K562 (cell line): ENCODE data around the gene BZW2. TPM values are rescaled to one million over a fixed set of nuclear protein-coding genes. Genes with fewer than 3 reads are reported as not detected.

Experiments
- ATF3 ChIP-seq, 2 experiments: fragments of 450-650 bp in 1 of 2; sonication (generic) in 1 of 2; formaldehyde crosslinking in 1 of 2; IDR thresholded peaks in 1 of 2; conservative IDR thresholded peaks in 1 of 2; 2 replicates each; pipeline versions ENCODE4 v1.6.1 to v1.8.1; 2016 to 2023; ENCODE audit warnings: mild to moderate bottlenecking in 2 of 2, moderate library complexity in 2 of 2, inconsistent platforms in 1 of 2, missing genetic modification reagents in 1 of 2
- CHD4 ChIP-seq: fragments of 200-600 bp; sonication (generic); IDR thresholded peaks from 3 replicates; pipeline ENCODE4 v1.6.1; 2012; ENCODE audit warnings: low read depth, mild to moderate bottlenecking, mixed read lengths, low read length, inconsistent platforms; ENCODE audit not compliant: insufficient read depth, insufficient replicate concordance, poor library complexity, severe bottlenecking
- DPF2 ChIP-seq: fragments of 450-650 bp; IDR thresholded peaks from 2 replicates; pipeline ENCODE4 v1.6.1; 2016
- FOS ChIP-seq: IDR thresholded peaks from 3 replicates; pipeline ENCODE4 v1.6.1; 2011; ENCODE audit not compliant: insufficient read length; ENCODE audit errors: extremely low read depth
- GATAD2B ChIP-seq: fragments of 450-650 bp; IDR thresholded peaks from 2 replicates; pipeline ENCODE4 v1.6.1; 2017; ENCODE audit warnings: mild to moderate bottlenecking, borderline replicate concordance
- GTF2F1 ChIP-seq: IDR thresholded peaks from 2 replicates; pipeline ENCODE4 v1.6.1; 2011; ENCODE audit warnings: low read depth, low read length, improper control_type of control experiment
- HDAC2 ChIP-seq: fragments of 450-650 bp; IDR thresholded peaks from 2 replicates; pipeline ENCODE4 v1.6.1; 2016; ENCODE audit warnings: mild to moderate bottlenecking
- HNRNPH1 ChIP-seq: fragments of 200-400 bp; formaldehyde crosslinking; optimal IDR thresholded peaks from 2 replicates; pipeline ENCODE3; 2017; ENCODE audit warnings: low read depth, mild to moderate bottlenecking, low read length, moderate library complexity
- HNRNPL ChIP-seq: fragments of 200-400 bp; formaldehyde crosslinking; IDR thresholded peaks from 2 replicates; pipeline ENCODE4 v1.6.1; 2017; ENCODE audit warnings: low read depth, mild to moderate bottlenecking, low read length
- JUN ChIP-seq, 2 experiments: sonication (generic) in 1 of 2; formaldehyde crosslinking in 1 of 2; IDR thresholded peaks; 2 replicates each; pipeline versions ENCODE4 v1.6.1 to v1.8.0; 2012 to 2022; ENCODE audit warnings: borderline replicate concordance in 2 of 2, mild to moderate bottlenecking in 2 of 2, improper control_type of control experiment in 1 of 2, low read depth in 1 of 2, low read length in 1 of 2, missing genetic modification reagents in 1 of 2
- MCM7 ChIP-seq, 2 experiments: fragments of 450-650 bp; IDR thresholded peaks; 2 replicates each; pipeline ENCODE4 v1.6.1; 2016 to 2018
- MXD1 ChIP-seq: fragments of 250-450 bp; sonication (Bioruptor Pico); IDR thresholded peaks from 2 replicates; pipeline ENCODE4 v1.8.0; 2021; ENCODE audit warnings: borderline replicate concordance, mild to moderate bottlenecking, moderate library complexity; ENCODE audit not compliant: poor library complexity, severe bottlenecking
- NFIX ChIP-seq: fragments of 250-450 bp; sonication (Bioruptor Pico); IDR thresholded peaks from 2 replicates; pipeline ENCODE4 v1.4.0; 2020; ENCODE audit warnings: low read depth, mild to moderate bottlenecking, moderate library complexity
- NR2F6 ChIP-seq: fragments of 450-650 bp; formaldehyde crosslinking; IDR thresholded peaks from 2 replicates; pipeline ENCODE4 v1.4.0; 2020; ENCODE audit warnings: mild to moderate bottlenecking
- NUFIP1 ChIP-seq: fragments of 450-650 bp; IDR thresholded peaks from 2 replicates; pipeline ENCODE4 v1.6.1; 2018; ENCODE audit not compliant: partially characterized antibody
- PHB ChIP-seq: fragments of 250-450 bp; sonication (Bioruptor Pico); IDR thresholded peaks from 2 replicates; pipeline ENCODE4 v1.5.0; 2021
- SIX5 ChIP-seq, 2 experiments: IDR thresholded peaks; 2 replicates each; pipeline ENCODE4 v1.6.1; 2011; ENCODE audit warnings: low read length in 2 of 2, borderline replicate concordance in 1 of 2, low read depth in 1 of 2, mild to moderate bottlenecking in 1 of 2, moderate library complexity in 1 of 2; ENCODE audit not compliant: insufficient read depth in 1 of 2
- TCF7 ChIP-seq: sonication (generic); IDR thresholded peaks from 2 replicates; pipeline ENCODE4 v1.6.1; 2016; ENCODE audit warnings: antibody characterized with exemption, borderline replicate concordance
- THRB ChIP-seq: fragments of 450-650 bp; formaldehyde crosslinking; conservative IDR thresholded peaks from 2 replicates; pipeline ENCODE4 v1.4.0; 2022; ENCODE audit warnings: mild to moderate bottlenecking, missing genetic modification characterization
- ZNF239 ChIP-seq: fragments of 250-450 bp; sonication (Bioruptor Pico); IDR thresholded peaks from 2 replicates; pipeline ENCODE4 v1.4.0; 2020; ENCODE audit warnings: mild to moderate bottlenecking
- ZNF398 ChIP-seq: fragments of 250-450 bp; sonication (Bioruptor Pico); IDR thresholded peaks from 2 replicates; pipeline ENCODE4 v1.8.0; 2021; ENCODE audit warnings: moderate library complexity, mild to moderate bottlenecking, inconsistent platforms
- ZNF583 ChIP-seq: fragments of 250-450 bp; sonication (Bioruptor Pico); IDR thresholded peaks from 2 replicates; pipeline ENCODE4 v1.4.0; 2020
- polyA plus RNA-seq, 8 experiments: library from polyadenylated mRNA; depleted of rRNA in 4 of 8; stranded (reverse) in 5 of 8; unstranded in 3 of 8; fragments of >200 nt; fragmentation: Nextera tagmentation in 2 of 8; fragmentation: Illumina TruSeq in 1 of 8; extraction: Ambion mirVana in 2 of 8; extraction: Trizol in 1 of 8; gene quantifications; 2 replicates each; pipeline versions ENCODE4 v1.2.1 to v1.2.3, GENCODE V29; 2011 to 2014; ENCODE audit warnings: inconsistent platforms in 1 of 8, missing spikeins in 1 of 8
- total RNA-seq, 7 experiments: library from RNA; depleted of rRNA in 6 of 7; stranded (reverse); fragments of >200 nt in 6 of 7; fragmentation: Illumina TruSeq in 2 of 7; extraction: Trizol in 2 of 7; gene quantifications; 2 replicates each; pipeline versions ENCODE4 v1.2.1 to v1.2.3, GENCODE V29; 2011 to 2021; ENCODE audit warnings: low replicate concordance in 1 of 7

BZW2 gene
- total and polyA plus RNA-seq, 9 of the 15 experiments (the other 6 are each of a cell fraction or from before 2014, with no cell fraction given): 140 to 316 (median 173) TPM

GRCh38 chr7:16645593-16646471 lies at the start of gene BZW2, which contains the start of gene ANKMY2 (continued):
- TF ChIP-seq CHD4: no peak
- TF ChIP-seq NR2F6 (CRISPR knock-in tag): no peak
- 0 out of 2 replicates have a peak, but pooled peaks have one; percentile 20 for TF ChIP-seq DPF2
- peak; percentile 95 for TF ChIP-seq NUFIP1
- 0 out of 2 replicates have a peak, but pooled peaks have one; percentile 29 for TF ChIP-seq ATF3 (IDR thresholded peaks at IDR 0.05)
- TF ChIP-seq ATF3 (CRISPR knock-in tag; conservative IDR thresholded peaks at IDR 0.05): peak; percentile 81
- no peak for TF ChIP-seq ZNF583 (CRISPR knock-in tag)
- TF ChIP-seq HNRNPL: peak; percentile 24; the same call in 1 of the 2 replicates
- TF ChIP-seq JUN (IDR thresholded peaks at IDR 0.05; ENCODE audit: borderline replicate concordance, low read depth, low read length): no peak
- no peak; the same call in 1 of the 2 replicates for TF ChIP-seq JUN (CRISPR knock-in tag; IDR thresholded peaks at IDR 0.05; ENCODE audit: borderline replicate concordance)
- TF ChIP-seq GTF2F1: peak; percentile 78
- TF ChIP-seq HDAC2: no peak
- 0 out of 2 replicates have a peak, but pooled peaks have one; percentile 25 for TF ChIP-seq GATAD2B
- TF ChIP-seq PHB: no peak
- TF ChIP-seq MCM7 (IDR thresholded peaks at IDR 0.05): no peak
- TF ChIP-seq NFIX (CRISPR knock-in tag): no peak
- TF ChIP-seq TCF7: no peak; the same call in 1 of the 2 replicates
- TF ChIP-seq HNRNPH1: no peak
- TF ChIP-seq THRB (CRISPR knock-in tag): peak; percentile 74; the same call in 1 of the 2 replicates
- TF ChIP-seq ZNF239 (CRISPR knock-in tag): 0 out of 2 replicates have a peak, but pooled peaks have one; percentile 25
- TF ChIP-seq ZNF398: no peak
- TF ChIP-seq SIX5 (IDR thresholded peaks at IDR 0.05; ENCODE audit: borderline replicate concordance in 1 of 2, insufficient read depth in 1 of 2, low read depth in 1 of 2, low read length in 2 of 2): peak; percentile 47 to 66; a peak in 3 of 4 replicates
- TF ChIP-seq FOS: peak; percentile 74
- peak; percentile 68 for TF ChIP-seq MXD1
